Kidney tubule cell (primary cell): Measurements from ENCODE around the gene CCDC152.
A peak's percentile ranks its signal among the peaks of the same experiment; 100 is the strongest.

Experiments
- DNase-seq: peaks from one replicate; pipeline ENCODE4 v3.0.0-alpha.2; 2018; ENCODE audit warnings: low spot score

Gene CCDC152

DNA sequence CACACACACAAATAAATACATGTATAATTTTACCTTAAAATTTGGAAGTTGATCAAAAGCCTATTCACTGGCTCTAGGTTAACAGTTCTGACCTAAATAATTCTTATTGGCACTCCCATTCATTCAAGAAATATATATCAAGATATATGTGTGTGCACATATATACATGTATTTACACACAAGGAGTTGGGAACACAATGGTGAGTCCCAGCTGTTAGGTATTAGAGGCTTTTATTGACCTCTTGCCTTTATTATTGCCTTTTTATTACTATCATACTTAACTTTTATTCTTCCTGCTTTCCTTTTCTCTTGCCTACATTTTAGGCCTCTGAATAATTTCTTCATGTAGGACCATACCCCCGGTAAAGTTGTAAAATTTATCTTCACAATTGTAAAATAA is 25.0 kb downstream of the CCDC152 start:
- DNase-seq: no peak

DNA sequence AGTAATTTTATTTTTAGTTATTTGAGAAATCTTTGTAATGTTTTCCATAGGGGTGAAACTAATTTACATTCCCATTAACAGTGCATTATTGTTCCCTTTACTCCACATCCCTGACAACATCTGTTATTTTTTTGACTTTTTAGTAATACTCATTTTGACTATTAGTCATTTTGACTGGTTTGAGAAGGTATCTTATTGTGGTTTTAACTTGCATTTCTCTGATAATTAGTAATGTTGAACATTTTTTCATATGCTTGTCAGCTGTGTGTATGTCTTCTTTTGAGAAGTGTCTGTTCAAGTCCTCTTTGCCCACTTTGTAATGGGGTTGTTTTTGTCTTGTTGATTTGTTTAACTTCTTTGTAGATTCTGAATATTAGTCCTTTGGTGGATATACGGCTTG is 27.5 kb downstream of the CCDC152 start:
- no peak for DNase-seq

DNA sequence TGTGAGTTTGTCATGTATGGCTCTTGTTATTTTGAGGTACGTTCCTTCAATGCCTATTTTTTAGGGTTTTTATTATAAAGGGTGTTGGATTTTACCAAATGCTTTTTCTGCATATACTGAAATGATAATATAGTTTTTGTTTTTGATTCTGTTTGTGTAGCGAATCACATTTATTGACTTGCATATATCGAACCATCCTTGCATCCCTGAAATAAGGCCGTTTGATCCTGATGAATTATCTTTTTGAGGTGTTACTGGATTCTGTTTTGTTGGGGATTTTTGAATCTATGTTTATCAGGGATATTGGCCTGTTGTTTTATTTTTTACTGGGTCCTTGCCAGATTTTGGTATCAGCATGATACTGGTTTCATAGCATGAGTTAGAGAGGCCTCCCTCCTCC is 29.1 kb downstream of the CCDC152 start:
- DNase-seq: no peak

DNA sequence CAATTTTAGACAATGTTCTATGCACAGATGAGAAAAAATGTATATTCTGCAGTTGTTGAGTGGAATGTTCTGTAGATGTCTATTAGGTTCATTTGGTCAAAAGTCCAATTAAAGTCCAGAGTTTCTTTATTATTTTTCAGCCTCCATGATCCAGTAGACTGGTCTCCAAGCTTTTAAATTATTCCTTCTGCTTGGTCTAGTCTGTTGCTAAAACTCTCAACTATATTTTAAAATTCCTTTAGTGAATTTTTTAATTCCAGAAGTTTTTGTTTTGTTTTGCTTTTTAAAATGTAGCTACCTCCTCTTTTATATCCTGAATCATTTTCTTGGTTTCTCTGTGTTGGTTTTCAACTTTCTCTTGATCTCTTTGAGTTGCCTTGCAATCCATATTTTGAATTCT is 30.5 kb downstream of the CCDC152 start:
- DNase-seq: no peak

DNA sequence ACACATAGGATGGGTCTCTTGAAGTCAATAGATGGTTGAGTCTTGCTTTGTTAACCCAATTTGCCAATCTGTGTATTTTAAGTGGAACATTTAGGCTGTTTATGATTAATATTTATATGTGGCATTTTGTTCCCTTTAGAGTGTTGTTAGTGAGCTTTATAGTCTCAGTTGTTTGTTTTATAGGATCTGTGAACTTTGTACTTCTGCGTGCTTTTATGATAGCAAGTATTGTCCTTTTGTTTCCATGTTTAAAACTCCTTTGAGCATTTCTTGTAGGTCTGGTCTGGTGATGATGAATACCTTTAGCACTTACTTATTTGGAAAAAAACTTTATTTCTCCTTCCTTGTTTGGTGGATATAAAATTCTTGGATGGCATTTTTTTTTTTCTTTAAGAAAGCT is 31.2 kb downstream of the CCDC152 start:
- no peak for DNase-seq

DNA sequence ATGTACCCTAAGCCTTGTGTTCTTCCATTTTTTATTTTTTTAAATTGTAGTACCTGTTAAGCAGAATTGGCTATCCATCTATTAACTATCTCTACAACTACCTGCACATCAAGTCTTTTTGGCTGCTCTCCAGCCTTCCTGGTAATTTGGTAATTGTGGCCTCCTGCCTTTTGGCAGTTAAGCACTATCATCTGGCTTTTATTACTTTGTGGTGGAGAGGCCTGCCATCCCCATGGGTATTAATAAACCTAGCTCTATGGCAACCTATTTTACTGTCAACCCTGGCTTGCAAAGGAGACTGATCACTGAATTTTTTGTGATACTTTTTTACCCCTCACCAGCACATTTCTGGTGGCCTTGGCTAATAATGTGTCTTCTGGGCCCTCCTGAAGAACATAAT is 34.5 kb downstream of the CCDC152 start:
- DNase-seq: no peak

DNA sequence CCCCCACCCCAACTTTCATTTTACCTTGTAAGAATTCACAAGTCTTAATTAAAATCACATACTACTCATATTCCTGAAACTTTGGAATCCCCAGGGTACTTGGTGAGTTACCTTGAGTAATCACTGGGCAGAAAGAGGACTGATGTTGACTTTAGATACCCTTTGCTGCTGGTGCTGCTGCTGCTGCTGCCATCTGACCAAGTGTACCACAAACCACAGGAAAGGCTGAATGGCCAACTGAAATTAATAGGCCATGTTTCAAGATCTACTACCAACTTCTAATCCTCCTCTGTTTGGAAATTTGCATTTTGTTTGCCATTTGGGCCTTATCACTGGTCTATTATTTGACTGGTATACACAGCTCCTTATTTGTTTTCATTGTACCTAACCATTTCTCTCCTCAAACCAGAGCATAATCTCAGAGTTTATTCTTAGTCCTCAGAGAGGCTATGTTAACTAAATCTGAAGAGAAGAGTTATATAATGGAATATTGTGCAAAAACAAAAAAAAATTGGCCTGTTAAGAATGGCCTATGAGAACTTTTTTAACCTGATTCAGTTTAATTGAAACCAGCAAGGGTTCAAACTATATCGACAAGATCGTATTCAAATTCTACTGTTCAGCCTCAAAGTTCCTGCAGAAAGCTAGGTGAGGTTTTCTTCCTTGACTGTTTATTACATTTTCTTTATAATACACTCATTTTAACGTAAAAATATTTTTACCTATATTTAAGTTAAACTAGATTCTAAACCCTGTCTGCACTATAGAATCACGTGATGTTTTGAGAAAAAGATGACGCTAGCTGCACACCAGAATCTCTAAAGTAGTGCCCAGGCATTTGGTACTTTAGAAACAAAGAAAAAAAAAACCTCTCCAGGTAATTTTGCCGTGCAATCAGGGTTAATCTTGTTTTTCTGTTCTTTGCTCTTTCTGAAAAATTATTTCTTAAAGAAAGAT is 41.9 kb downstream of the CCDC152 start:
- DNase-seq: no peak

DNA sequence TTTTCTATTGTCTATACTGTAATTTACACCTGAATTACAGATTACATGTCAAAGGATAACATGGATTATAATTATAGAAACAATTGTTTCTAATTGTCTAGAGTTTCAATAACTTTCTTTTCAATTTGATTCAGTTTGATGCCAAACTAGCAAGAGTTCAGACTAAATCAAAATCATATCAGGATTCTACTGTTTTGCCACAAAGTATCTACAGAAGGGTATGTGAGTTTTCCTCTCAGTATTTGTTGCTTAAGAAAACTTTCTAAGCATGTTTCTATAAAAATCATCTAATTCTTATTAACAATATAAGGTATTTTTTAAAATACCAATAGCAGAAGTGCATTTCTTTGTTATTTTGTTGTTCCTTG is 42.6 kb downstream of the CCDC152 start:
- DNase-seq: no peak

DNA sequence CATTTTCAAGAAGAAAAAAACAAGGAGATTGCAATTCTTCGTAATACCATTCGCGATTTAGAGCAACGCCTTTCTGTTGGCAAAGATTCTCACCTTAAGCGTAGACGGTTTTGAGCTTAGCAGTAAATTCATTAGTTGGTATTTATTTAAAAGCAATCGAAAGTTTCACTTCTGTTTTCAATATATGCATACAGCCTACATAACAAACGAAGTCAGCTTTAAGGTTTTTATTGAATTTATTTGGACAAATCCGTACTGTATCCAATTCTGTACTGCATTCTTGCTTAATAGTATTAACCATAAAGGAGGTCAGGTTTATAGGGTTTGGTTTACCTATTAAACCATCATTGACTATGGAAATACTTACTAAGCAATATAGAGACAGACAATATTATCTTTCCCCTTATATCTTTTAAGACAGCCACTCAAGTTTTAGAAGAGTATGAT is 43.1 kb downstream of the CCDC152 start:
- no peak for DNase-seq

DNA sequence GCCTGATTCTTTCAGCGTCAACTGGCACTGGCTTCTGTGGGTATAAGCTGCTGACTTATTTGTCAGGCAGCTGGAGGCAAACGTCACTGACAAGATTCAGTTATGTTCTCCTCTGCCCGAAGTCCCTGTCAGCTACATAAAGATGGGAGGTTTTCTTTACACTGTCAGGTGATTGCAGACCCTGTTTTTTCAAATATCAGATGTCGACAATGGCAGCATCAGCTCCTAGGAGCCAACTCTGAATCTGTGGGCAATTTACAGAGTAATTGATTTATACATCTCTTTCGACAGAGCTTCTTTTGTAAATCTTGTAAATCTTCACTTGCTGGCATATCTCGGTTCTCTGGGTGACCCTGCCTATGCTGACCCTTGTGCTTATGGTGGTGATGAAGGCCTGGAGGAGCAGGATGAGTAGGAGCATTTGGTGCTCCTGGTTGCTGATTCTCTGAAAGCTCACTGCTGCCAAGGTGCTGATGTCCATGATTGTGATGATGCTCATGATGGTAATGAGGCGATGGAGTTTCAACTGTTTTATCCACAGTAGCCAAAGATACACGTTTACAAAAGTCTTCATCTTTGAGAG is 44.2 kb downstream of the CCDC152 start:
- DNase-seq: no peak

DNA sequence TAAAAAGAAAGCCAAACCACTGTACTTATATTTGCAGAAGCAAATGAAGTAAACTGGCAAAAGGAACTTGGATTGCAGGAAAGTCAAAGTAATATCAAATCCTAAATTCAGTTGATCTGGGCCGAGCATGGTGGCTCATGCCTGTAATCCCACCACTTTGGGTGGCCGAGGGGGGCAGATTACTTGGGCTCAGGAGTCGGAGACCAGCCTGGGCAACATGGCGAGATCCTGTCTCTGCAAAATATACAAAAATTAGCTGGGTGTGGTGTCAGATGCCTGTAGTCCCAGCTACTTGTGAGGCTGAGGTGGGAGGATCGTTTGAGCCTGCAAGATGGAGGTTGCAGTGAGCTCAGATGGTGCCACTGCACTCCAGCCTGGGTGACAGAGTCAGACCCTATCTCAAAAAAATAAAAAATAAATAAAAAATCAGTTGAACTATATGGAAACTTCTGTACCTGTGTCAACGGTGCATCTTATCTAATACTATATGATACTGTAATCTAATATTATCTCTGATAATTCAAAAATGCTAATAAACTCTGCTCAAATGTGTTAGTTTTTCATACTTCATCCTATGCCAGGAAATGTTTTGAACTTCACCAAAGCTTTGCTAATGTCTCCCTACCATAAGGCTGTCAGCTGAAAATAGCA is 45.0 kb downstream of the CCDC152 start:
- DNase-seq: no peak

DNA sequence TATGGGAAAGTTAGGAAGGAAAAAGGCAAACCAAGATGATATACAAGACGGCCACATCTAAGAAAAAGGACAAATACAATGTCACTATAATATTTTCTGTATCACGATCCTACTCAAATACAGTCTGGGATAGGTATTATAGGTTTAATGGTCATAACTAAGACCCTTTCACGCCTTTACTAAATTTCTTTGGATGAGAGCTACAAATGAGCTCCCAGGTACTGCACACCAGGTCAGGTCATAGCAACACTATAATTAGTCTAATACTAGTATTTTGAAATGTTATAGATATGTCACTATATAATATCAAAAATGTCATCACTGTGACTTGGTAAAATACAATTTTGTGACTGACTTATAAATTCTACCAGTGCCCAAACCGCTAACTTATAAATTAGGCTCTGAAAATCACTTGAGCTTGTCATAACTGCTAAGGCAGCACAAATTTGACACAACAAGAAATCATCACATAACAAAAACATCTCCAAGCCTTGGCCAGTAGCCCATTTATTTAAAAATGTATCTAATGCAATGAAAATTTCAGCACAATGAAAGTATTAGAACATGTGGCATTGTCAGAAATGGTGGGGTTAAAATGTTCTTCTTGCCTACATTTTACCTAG is 48.2 kb downstream of the CCDC152 start:
- DNase-seq: no peak

DNA sequence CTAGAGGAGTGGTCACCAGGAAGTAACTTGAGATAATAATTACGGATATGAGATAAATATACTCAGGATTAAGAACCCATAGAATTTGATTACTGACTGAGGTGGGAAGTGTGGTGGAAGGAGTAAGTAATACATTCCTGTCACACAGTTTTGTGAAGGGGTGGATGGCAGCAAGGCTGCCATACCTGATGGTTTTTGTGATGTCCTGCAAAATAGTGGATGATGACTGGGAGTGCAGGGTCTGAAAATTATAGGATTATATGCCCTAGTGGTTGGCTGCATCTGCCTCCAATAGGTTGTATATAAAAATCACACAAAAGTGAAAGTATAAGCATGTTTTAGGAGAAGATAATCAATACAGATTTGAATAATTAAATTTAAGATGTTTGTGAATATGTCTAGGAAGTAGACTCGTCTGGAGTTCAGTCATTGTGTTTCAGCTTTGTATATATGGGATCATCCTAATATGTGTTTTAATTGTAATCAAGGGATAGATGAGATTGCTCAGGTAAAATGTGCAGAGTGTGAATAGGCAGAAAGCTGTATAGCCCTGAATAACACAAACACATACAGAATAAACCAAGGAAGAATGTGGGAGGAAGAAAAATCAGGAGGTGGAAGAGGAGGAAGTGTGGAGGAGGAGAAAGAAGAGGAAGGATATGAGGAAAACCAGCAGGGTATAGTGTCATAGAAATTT is 49.5 kb downstream of the CCDC152 start:
- no peak for DNase-seq

DNA sequence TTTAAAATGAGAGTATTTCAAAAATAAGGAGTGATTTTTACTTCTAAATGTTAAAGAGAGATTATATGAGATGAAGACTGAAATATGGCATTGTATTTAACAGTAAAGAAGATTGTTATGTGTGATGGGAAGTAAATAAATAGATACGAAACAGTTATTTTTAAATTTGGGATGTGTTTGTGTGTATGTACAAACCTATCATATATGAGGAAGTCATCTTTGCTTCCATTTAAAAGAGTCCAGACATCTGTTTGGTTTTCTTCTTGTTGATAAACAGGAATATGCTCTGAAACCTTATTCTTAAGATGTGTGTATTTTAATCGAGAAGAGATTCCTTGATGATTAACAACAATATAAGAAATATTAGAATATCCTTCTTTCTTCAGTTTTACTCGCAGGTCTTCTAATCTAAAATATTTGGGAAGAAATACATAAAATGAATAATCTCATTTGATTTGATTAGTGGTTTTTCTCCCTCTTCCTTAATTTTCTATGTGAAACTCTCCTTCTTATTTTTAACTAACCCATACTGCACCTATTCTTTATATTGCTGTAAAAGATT is 50.2 kb downstream of the CCDC152 start:
- no peak for DNase-seq

DNA sequence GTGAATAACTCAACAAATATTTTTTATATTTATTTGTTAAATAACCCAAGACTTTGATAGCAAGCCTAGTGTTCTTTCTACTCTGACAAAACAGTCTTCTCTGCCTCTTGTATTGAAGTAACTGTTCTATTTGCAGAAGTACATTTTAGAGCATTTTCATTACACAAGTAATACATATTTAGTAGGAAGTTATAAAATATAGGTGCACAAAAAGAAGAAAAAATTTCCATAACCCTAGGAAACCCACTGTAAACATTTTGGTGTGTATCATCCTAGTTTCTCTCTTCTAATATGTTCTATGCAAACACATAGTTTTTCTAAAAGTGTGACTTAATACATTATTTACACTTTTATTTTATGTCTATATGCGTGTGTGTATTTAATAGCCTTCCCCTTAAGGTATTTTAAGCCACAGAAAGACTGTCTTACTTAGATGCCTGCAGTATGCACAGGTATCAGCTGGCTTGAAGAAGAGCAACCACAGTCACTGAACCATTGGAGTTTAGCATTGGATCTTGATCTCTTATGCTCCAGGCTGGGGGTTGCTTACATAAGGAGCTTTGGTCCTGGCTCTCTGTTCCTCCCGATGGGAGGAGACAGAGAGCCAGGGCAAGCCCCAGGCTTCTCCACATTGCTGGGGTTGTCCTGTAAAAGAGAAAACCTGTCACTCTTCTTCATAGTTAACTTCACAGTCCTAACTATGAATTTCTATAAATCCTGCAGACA is 51.3 kb downstream of the CCDC152 start:
- peak; percentile 11 for DNase-seq

DNA sequence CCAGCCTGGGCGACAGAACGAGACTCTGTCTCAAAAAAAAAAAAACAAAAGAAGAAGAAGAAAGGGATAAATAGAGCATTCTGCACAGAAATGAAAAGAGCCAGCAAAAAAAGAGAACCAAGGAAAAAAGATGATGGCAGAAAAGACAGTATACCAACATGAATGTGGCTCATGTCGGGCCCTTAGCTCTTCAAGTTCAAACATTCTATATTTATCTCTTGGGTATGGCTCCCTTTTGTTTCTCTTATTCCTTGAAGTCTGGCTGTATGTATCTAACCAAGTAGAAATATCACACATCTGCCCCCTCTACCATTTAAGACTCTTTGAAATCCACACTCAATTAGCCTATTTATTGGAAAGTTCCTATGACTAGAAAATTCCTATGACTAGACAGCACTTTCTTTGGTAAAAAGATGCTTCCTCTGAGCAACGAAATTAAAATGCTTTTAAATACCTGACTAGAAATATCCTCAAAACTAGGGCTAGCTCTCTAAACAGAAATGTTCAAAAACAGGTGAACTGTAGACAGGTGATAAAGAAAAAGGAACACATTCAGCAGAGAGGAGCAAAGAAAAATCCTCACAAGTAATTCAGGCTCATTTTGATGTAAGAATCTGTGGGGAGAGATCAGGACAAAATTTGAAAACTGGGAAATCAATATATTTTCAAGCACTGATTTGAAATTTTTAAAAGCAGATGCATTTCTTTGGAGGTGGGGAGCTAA is 52.4 kb downstream of the CCDC152 start:
- DNase-seq: no peak

DNA sequence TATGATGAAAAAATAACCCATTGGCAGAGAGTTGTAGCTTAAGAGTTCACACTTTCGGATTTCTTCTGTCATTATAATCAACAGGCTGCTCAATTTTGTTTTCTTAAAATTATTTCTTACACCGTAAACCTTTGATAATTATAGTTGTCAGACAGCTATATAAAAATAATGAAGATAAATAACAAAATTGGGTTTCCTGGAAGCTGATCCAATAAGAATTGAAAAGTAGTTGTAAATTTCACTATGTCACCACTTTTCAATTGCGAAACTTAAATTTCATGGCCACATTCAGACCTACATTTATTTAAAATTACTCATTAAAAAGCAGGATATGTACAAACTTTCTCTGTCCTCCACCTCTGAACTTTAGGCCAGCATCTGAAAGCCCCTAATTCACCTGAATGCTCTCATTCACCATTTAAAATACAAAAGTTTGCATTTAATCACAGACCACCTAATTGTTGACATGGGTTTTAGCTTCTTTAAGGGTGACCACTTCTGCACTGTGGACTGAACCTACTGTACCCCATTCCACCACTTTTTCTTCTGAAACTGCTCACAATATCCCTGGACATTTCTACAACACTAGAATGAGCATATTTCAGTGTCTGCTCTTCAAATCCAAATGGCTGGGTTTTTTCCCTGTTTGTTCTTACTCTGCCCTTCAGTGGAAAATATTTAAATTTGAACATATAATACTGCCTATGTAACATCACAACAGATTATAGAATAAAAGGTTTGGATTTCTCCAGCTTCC is 54.4 kb downstream of the CCDC152 start:
- no peak for DNase-seq

DNA sequence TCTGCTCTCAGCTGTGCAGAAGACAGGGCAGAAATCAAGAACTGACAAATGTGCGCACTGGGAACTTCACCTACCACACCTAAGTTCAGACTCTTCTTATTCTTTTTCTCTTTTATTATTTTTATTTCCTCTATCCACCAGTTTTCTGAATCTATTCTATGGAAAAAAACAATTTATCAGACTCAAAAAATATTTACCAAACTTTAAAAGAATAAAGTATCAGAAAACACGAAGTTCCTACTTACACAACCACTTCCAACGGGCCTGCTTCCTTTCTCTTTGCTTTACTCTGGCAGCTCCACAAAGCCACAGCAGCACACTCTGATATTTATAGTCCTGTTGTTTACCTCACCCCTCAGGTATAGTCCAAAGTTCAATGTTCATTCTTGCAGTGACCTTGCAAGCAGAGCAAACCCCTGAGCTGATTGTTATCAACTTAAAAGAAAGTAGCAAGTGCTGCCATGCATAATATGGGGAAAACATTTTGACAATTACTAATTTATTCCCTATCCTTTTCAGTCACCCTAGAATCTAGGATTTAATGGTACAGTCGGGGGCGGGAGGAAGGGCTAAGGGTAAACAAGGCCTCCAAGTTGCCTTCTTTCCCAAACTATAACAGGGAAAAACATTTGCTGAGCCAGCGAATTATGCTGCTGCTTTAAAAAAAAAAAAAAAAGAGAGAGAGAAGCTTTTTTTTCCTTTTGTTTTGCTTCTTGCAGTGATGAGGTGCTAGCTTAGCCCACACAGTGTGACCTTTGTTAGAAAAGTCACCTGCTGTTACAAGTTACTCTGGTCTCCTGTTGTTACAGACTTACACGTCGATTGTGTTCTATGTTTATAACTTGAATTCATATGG is 55.2 kb downstream of the CCDC152 start, which contains the start of gene SELENOP:
TSS of gene SELENOP (minus strand) at position 302 of the 856 bp plus-strand sequence. CDS start 3,539 bp downstream, outside the sequence.
- DNase-seq: peak; percentile 68
